Naive B cell (primary cell): ENCODE data around the gene RHCG. TPM values are rescaled to one million over a fixed set of nuclear protein-coding genes. Genes with fewer than 3 reads are reported as not detected.

Experiments
- ATAC-seq, 2 donors: fragments of 150-1000 bp; cut with Tn5 transposase; 2 replicates each; pipeline ENCODE4 v1.10.0; 2021; ENCODE audit warnings: low read depth in 2 of 2, mild to moderate bottlenecking in 2 of 2, moderate library complexity in 2 of 2
- DNase-seq: peaks from one replicate; pipeline ENCODE4 v3.0.0; 2022
- H3K27ac Mint-ChIP-seq, 6 donors: one replicate each; pipeline ENCODE4 v1.8.0; 2020 to 2022; ENCODE audit warnings: mild to moderate bottlenecking in 6 of 6, mixed read lengths in 6 of 6, moderate library complexity in 5 of 6, inconsistent platforms in 2 of 6
- H3K27me3 Mint-ChIP-seq, 3 donors: one replicate each; pipeline ENCODE4 v1.8.0; 2021 to 2022; ENCODE audit warnings: mixed read lengths in 3 of 3, mild to moderate bottlenecking in 1 of 3
- H3K36me3 Mint-ChIP-seq, 2 donors: one replicate each; pipeline ENCODE4 v1.8.0; 2020 to 2022; ENCODE audit warnings: mixed read lengths in 2 of 2, inconsistent platforms in 1 of 2, mild to moderate bottlenecking in 1 of 2
- H3K4me1 Mint-ChIP-seq, 3 donors: one replicate each; pipeline ENCODE4 v1.8.0; 2020 to 2022; ENCODE audit warnings: mixed read lengths in 3 of 3, inconsistent platforms in 1 of 3, mild to moderate bottlenecking in 1 of 3, moderate library complexity in 1 of 3
- H3K4me3 Mint-ChIP-seq, 8 donors: one replicate each; pipeline ENCODE4 v1.8.0; 2020 to 2022; ENCODE audit warnings: mild to moderate bottlenecking in 8 of 8, mixed read lengths in 8 of 8, moderate library complexity in 8 of 8, inconsistent platforms in 2 of 8
- H3K9me3 Mint-ChIP-seq, 7 donors: one replicate each; pipeline ENCODE4 v1.8.0; 2020 to 2022; ENCODE audit warnings: mixed read lengths in 7 of 7, mild to moderate bottlenecking in 5 of 7, inconsistent platforms in 2 of 7, moderate library complexity in 1 of 7
- polyA plus RNA-seq, 6 donors: library from polyadenylated mRNA; unstranded; fragments of 300-500 nt; fragmentation: Illumina TruSeq; gene quantifications; one replicate each; pipeline ENCODE4 v1.2.3, GENCODE V29; 2021; ENCODE audit warnings: low read depth in 6 of 6

The RHCG gene
- not detected for polyA plus RNA-seq

DNA sequence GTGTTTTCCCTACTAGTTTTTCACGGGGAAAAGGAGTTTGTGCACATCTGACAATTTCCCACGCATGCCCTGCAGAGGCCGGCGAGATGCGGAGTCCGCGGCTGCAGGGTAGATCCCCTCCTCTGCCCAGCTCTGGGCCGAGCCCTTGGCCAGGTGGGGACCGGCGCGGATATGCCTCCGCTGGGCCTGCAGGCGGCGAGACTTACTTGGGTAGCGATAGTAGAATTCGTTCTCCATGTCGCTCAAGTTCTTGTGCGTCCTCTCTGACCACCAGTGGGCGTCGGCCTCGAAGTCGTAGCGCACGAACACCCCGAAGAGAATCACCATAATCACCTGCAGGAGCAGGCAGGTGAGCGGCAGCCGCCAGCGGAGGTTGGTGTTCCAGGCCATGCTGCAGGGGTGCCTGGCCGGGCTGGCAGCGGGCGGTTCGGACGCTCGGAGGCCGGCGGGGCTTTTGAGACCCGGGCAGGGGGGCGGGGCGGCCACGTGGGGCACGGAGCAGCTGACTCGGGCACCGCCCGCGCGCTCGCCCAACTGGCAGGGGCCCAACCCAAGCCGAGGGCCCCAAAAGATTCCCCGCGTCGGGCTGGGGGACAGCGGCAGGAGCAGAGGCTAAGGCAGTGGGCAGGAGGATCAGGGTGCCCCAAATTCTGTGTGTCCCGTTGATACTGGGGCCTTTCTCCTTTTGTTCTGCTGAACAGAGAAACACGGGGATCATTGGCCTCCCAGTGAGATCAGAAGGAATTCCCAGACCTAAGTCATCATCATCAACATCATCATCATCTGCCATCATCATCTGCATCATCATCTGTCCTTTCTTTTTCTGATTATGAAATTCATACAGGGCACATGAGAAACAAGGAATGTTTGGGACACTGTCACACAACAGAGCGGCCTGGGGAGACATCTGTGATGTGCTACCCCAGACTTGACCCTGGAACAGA, at the start of gene RHCG:
Gene RHCG, minus strand, starts transcription at position 429 of the 944 bp plus-strand sequence. Its CDS starts 39 bp downstream, at position 390.
- peaks cover 0 to under 1% of the 10 kb centered on the region in 2 donors for H3K36me3 Mint-ChIP-seq
- H3K9me3 Mint-ChIP-seq = no peaks in the 10 kb centered on the region
- peak within 1 kb of the TSS in 6 of 8 donors; percentile 9 to 79 (median 66) for H3K4me3 Mint-ChIP-seq
- H3K27me3 Mint-ChIP-seq = peaks cover 57 to 74% (median 72%) of the 10 kb centered on the region in 3 donors
- DNase-seq (no peak), ATAC-seq (peak; percentile 37 to 45)
- peaks cover 0 to 13% (median 11%) of the 10 kb centered on the region in 3 donors for H3K4me1 Mint-ChIP-seq
- H3K27ac Mint-ChIP-seq = no peak within 1 kb of the TSS

DNA sequence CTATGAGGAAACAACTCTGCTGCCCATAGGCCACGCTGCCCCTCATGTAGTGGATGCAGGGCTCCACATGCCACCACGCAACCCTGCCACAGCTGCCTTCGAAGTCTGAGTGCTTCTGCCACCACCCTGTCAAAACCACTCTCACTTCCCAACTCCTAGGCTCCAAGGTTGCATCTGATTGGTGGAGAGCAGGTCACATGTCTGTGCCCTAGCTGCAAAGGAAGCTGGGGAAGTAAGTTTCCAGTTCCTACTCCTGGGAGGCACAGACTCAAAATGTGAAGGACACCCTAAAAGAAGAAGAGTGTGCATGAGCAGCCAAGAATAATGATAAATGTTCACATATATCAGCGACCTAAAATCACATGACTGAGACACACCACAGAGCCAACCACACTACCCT, 47.0 kb upstream of the RHCG start:
- ATAC-seq (no peak), DNase-seq (no peak)
- peaks cover 0 to 4% of the 10 kb centered on the region in 2 donors for H3K36me3 Mint-ChIP-seq
- H3K4me3 Mint-ChIP-seq = no peak overlapping the region
- peaks cover 0 to 23% (median 6%) of the 10 kb centered on the region in 7 donors for H3K9me3 Mint-ChIP-seq
- H3K27me3 Mint-ChIP-seq = peaks cover 6 to 54% (median 44%) of the 10 kb centered on the region in 3 donors
- no peak overlapping the region for H3K27ac Mint-ChIP-seq
- H3K4me1 Mint-ChIP-seq = no peaks in the 10 kb centered on the region

DNA sequence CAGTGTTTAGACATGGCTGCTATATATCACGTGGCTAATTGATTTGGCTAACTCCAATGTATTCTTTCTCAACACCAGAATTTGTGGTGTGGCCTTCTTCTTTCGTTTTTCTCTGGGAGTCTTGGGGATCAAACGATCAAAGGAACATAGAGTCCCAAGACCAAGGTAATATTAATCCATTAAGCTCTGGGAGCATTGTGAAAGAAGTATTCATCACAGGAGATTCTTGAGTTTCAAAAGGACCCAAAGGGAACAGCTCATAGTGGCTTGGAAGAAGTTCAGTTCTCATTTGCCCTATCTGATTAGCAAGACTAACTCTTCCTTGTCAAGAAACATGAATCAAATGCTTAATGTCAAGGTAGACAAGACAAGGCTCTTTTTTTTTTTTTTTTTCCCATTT, 46.0 kb upstream of the RHCG start:
- peaks cover 0 to 25% (median 12%) of the 10 kb centered on the region in 7 donors for H3K9me3 Mint-ChIP-seq
- ATAC-seq (no peak), DNase-seq (no peak)
- H3K27ac Mint-ChIP-seq = no peak overlapping the region
- H3K27me3 Mint-ChIP-seq = peaks cover 6 to 51% (median 34%) of the 10 kb centered on the region in 3 donors
- no peak overlapping the region for H3K4me3 Mint-ChIP-seq
- no peaks in the 10 kb centered on the region for H3K4me1 Mint-ChIP-seq
- H3K36me3 Mint-ChIP-seq = peaks cover 8 to 9% of the 10 kb centered on the region in 2 donors

DNA sequence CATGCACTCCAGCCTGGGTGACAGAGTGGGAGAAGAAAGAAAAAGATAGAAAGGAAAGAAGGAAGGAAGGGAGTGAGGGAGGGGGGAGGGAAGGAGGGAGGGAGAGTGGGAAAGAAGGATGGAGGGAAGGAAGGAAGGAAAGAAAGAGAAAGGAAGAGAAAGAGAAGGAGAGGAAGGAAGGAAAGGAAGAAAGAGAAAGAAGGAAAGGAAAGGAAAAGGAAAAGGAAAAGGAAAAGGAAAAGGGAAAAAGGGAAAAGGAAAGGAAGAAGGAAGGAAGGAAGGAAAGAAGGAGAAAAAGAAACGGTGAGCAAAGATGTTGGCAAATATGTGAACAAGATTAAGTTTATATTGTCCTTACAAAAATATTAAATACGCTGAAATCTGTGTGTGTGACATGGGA, 42.6 kb upstream of the RHCG start:
- H3K4me3 Mint-ChIP-seq = peak overlapping the region in 1 of 8 donors; percentile 60

DNA sequence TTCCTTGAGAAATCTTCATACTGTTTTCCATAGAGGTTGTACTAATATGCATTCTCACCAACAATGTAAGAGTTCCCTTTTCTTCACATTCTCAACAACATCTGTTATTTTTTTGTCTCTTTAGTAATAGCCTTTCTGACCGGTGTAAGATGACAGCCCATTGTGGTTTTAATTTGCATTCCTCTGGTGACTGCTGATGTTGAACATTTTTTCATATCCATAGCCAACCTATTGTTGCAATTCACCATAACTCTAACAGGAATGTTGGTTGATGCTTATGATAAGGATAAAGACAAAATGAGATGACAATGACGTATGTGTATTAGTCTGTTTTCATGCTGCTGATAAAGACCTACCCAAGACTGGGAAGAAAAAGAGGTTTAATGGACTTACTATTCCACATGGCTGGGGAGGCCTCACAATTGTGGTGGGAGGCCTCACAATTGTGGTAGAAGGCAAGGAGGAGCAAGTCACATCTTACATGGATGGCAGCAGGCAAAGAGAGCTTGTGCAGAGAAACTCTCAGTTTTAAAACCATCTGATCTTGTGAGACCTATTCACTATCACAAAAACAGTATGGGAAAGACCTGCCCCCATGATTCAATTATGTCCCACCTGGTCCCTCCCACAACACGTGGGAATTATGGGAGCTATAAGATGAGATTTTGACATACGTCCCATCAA, 37.6 kb upstream of the RHCG start:
- H3K9me3 Mint-ChIP-seq = peaks cover 0 to 36% (median 22%) of the 10 kb centered on the region in 7 donors
- ATAC-seq = no peak
- H3K4me3 Mint-ChIP-seq = no peak overlapping the region
- H3K36me3 Mint-ChIP-seq = peaks cover 8 to 9% of the 10 kb centered on the region in 2 donors
- H3K27me3 Mint-ChIP-seq = peaks cover 4 to 30% (median 14%) of the 10 kb centered on the region in 3 donors
- DNase-seq = no peak
- H3K27ac Mint-ChIP-seq = no peak overlapping the region
- H3K4me1 Mint-ChIP-seq = no peaks in the 10 kb centered on the region

More for the DNA sequence above, 42.6 kb upstream of the RHCG start:
- Mint-ChIP-seq H3K4me1 (no peaks in the 10 kb centered on the region), H3K36me3 (peaks cover 8 to 9% of the 10 kb centered on the region in 2 donors), H3K27me3 (peaks cover 0 to 36% (median 35%) of the 10 kb centered on the region in 3 donors), H3K9me3 (peaks cover 0 to 42% (median 25%) of the 10 kb centered on the region in 7 donors), H3K27ac (peak overlapping the region in 1 of 6 donors; percentile 93)
- ATAC-seq (no peak), DNase-seq (no peak)

DNA sequence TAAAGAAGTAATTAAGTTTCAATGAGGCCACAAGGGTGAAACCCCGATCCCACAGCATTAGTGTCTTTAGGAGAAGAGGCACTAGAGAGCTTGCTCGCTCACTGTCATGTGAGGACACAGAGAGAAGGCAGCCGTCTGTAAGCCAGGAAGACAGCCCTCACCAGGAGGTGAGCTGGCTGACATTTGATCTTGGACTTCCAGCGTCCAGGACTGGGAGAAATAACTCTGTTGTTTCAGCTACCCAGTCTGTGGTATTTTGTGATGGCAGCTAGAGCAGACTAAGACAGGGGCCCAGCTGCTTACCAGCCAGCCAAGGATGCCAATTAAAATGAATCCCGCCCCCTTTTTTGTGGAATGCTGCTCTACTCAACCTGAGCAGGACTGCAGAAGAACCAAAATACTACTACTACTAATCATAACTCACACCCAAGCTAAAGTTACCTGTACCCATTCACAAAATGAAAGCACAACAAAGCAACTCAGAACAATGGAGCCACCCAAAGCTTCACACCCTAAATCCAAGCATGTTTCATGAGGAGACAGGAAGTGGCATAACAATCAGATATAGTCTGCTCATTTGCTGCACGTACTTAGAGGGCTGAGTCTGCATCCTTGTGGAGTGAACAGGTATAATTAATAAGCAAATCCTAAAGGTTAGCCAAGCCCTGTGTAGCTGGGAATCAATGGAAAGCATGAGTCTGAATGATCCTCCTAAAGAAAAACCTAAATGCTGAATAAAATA, 35.6 kb upstream of the RHCG start:
- DNase-seq (no peak), ATAC-seq (no peak)
- Mint-ChIP-seq H3K4me1 (no peaks in the 10 kb centered on the region), H3K27ac (no peak overlapping the region), H3K27me3 (peaks cover 4 to 34% (median 13%) of the 10 kb centered on the region in 3 donors), H3K9me3 (peaks cover 0 to 20% (median 12%) of the 10 kb centered on the region in 7 donors), H3K4me3 (no peak overlapping the region), H3K36me3 (no peaks in the 10 kb centered on the region)

DNA sequence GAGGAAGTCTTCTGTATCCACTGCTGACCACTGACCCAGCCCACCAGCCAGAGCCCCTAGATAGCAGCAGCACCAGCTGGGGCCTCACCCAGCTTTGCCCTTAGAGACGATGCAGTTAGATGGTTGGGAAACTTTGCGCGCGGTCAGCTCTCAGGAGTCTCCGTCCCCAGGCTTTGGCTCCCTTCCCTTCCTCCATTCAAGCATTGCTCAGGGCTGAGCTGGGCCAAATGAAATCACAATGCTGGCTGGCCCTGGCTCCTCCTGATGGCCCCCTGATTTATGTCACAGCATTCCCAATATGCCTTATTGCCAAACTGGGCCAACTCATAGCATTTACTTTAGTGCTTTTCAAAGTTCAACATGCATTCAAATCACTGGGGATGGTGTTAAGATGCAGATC, 34.6 kb upstream of the RHCG start:
- H3K4me3 Mint-ChIP-seq = no peak overlapping the region
- peaks cover 0 to 16% (median 11%) of the 10 kb centered on the region in 7 donors for H3K9me3 Mint-ChIP-seq
- no peaks in the 10 kb centered on the region for H3K4me1 Mint-ChIP-seq
- H3K27ac Mint-ChIP-seq = no peak overlapping the region
- DNase-seq = no peak
- H3K27me3 Mint-ChIP-seq = peaks cover 4 to 31% (median 23%) of the 10 kb centered on the region in 3 donors
- no peak for ATAC-seq
- H3K36me3 Mint-ChIP-seq = no peaks in the 10 kb centered on the region

DNA sequence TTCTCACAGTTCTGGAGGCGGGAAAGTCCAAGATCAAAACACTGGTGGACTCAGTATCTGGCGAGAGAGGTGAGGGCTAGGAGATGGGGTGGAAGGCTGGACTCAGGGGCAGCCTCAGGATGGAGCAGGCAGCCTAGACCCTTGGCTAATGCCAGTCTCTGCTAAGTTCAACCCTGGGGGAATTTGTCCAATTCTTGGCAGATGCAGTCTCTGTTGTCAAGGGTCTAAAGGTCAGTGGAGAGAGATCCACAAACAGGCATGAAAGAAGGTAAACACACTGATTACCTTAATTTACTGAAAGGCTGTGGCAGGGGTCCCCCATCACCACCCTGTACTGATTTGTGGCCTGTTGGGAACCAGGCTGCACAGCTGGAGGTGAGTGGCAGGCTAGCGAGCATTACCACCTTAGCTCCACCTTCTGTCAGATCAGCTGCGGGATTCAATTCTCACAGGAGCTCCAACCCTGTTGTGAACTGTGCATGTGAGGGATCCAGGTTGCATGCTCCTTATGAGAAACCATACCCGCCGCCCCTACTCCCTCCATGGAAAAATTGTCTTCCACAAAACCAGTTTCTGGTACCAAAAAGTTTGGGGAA, 32.5 kb upstream of the RHCG start:
- DNase-seq (no peak), ATAC-seq (no peak)
- H3K36me3 Mint-ChIP-seq = no peaks in the 10 kb centered on the region
- H3K27ac Mint-ChIP-seq = no peak overlapping the region
- H3K27me3 Mint-ChIP-seq = peaks cover 4 to 31% (median 22%) of the 10 kb centered on the region in 3 donors
- no peak overlapping the region for H3K4me3 Mint-ChIP-seq
- no peaks in the 10 kb centered on the region for H3K4me1 Mint-ChIP-seq
- peaks cover 0 to 6% (median 2%) of the 10 kb centered on the region in 7 donors for H3K9me3 Mint-ChIP-seq

DNA sequence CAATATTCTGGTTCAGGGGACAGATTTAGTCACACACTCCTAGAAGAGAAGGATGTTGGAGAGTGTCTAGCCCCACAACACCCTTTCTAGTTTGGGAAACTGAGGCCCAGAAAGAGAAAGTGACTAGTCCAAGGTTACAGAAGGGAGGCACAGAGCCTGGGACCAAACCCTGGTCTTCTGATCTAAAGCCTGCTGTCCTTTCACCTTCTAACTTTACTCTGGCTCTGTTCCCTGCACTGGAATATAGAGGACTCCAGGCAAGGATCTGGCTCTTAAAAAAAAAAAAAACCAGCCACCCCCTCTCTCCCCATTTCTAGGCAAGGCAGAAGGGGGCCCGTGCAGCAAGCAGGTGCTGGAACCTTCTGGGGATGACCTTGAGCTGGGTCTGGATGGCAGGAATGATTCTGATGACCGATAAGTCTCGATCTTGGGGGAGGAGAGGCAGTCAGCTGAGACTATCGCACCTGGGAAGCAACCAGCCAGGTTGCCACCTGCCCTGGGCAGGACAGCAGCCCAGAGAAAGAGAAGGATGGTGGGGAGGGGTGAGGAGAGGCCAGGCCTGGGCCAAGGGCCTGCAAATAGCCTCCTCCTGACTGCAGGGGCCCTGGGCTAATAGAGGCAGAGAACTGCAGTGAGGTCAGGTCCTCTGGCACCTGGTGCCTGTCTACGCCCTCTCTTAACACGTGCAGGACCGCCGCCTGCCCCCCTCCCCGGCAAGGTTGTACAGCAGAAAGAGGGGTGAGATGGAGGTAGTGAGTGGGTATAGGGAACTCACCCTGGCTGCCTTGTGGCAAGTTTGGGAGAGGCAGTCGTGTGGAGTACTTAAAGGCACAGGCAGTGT, 30.4 kb upstream of the RHCG start:
- ATAC-seq (no peak), DNase-seq (no peak)
- peaks cover 5 to 32% (median 29%) of the 10 kb centered on the region in 3 donors for H3K27me3 Mint-ChIP-seq
- H3K36me3 Mint-ChIP-seq = no peaks in the 10 kb centered on the region
- H3K4me3 Mint-ChIP-seq = no peak overlapping the region
- peaks cover 0 to 5% (median 4%) of the 10 kb centered on the region in 3 donors for H3K4me1 Mint-ChIP-seq
- H3K9me3 Mint-ChIP-seq = no peaks in the 10 kb centered on the region
- H3K27ac Mint-ChIP-seq = no peak overlapping the region

DNA sequence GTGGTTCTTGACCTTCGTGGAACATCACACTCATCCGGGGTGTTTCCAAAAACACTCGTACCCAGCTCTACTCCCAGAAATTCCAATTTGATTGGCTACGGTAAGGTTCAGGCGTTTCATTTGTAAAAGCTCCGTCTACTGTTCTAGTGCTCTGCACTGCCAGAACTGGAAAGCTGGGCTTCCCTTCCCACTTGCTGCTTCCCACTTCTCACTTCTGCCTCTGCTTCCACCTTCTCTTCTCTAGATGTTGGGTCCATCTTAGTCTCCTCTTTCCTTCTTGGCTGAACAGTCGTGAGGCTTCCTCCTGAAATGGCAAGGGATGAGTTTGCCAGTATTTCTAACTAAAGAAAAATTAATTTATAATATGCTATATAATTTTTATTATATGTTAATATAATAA, 29.8 kb upstream of the RHCG start:
- H3K27me3 Mint-ChIP-seq = peaks cover 5 to 27% (median 27%) of the 10 kb centered on the region in 3 donors
- no peak overlapping the region for H3K4me3 Mint-ChIP-seq
- ATAC-seq (no peak), DNase-seq (no peak)
- peaks cover 0 to 3% (median 0%) of the 10 kb centered on the region in 7 donors for H3K9me3 Mint-ChIP-seq
- H3K4me1 Mint-ChIP-seq = peaks cover 0 to 5% (median 4%) of the 10 kb centered on the region in 3 donors
- no peaks in the 10 kb centered on the region for H3K36me3 Mint-ChIP-seq
- no peak overlapping the region for H3K27ac Mint-ChIP-seq

DNA sequence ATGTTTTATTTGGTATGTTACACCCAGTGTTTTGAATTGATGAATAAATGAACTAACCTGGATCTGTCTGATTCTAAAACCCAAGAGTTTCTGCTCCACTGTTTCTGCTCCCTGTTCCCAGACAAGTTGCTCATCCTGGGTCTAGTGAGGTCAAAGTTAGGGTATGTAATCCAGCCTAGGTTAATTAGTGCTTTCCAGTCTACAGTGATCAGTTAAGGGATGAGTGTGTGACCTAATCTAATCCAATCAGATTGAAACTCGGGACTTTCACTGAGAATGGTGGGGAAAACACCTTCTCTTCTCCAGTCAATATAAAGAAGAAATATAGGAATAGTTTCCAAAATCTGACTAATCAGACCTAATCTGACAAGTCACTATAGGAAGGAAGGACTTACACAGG, 27.8 kb upstream of the RHCG start:
- DNase-seq = no peak
- ATAC-seq = no peak
- peaks cover 0 to 7% of the 10 kb centered on the region in 2 donors for H3K36me3 Mint-ChIP-seq

DNA sequence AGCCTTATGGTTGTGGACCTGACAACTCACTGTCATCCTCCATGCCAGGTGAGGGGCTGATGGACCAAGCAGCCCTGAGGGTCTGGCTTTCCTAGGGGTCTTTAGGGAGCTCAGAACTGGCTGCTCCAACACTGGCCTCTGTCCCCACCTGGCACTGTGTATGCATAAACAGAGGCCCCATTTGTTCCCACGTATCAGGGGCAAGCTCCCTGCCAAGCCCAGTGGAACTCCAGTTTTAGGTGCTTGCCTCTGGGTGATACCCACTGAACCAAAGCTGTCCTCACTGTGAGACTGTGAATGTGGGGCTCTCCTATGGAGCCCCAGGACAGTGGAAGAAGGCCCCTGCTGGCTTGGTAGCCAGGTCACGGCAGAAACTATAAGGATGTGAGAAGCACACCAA, 26.7 kb upstream of the RHCG start:
- Mint-ChIP-seq H3K9me3 (peaks cover 0 to 12% (median 5%) of the 10 kb centered on the region in 7 donors), H3K4me1 (peaks cover 0 to 5% (median 4%) of the 10 kb centered on the region in 3 donors), H3K36me3 (peaks cover 0 to 7% of the 10 kb centered on the region in 2 donors), H3K27me3 (peaks cover 9 to 27% (median 22%) of the 10 kb centered on the region in 3 donors), H3K27ac (no peak overlapping the region), H3K4me3 (no peak overlapping the region)
- DNase-seq (no peak), ATAC-seq (no peak)

More for the DNA sequence above, 27.8 kb upstream of the RHCG start:
- H3K4me1 Mint-ChIP-seq = peaks cover 0 to 5% (median 4%) of the 10 kb centered on the region in 3 donors
- H3K27me3 Mint-ChIP-seq = peaks cover 9 to 29% (median 27%) of the 10 kb centered on the region in 3 donors
- H3K9me3 Mint-ChIP-seq = peaks cover 0 to 12% (median 5%) of the 10 kb centered on the region in 7 donors
- no peak overlapping the region for H3K27ac Mint-ChIP-seq
- no peak overlapping the region for H3K4me3 Mint-ChIP-seq
